NCI-H510A (cell line): Measurements from ENCODE around the gene DUS3L.
"Not testable (repeated sequence)": the region's sequence is repeated elsewhere in the genome, so short reads cannot be mapped to it uniquely, and the experiment has no call there.

Source experiments
- DNase-seq: peaks from one replicate; lab custom pipeline; 2025; lab: John Stamatoyannopoulos, UW

DUS3L gene

GRCh38 chr19:5772416-5772815 is 18.5 kb downstream of the DUS3L start:
- no peak for DNase-seq

- DNase-seq: no peak
Observed at GRCh38 chr19:5767949-5768348, 23.0 kb downstream of the DUS3L start.

- no peak for DNase-seq
Observed at GRCh38 chr19:5765220-5765619, 25.7 kb downstream of the DUS3L start.

DNA sequence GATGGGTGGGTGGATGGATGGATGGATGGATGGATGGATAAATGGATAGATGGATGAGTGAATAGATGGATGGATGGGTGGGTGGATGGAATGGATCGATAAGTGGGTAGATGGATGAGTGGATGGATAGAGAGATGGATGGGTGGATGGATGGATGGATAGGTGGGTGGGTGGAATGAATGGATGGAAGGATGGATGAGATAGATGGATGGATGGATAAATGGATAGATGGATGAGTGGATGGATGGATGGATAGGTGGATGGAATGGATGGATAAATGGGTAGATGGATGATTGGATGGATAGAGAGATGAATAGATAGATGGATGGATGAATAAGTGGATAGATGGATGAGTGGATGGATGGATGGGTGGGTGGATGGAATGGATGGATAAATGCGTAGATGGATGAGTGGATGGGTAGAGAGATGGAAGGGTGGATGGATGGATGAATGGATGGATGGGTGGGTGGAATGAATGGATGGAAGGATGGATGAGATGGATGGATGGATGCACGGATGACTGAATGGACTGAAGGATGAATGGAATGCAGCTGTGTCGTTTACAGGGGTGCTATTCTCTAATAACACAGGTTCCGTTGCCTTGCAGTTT is 28.2 kb downstream of the DUS3L start:
- no peak for DNase-seq

- DNase-seq: no peak
Observed at GRCh38 chr19:5753743-5754142, 37.2 kb downstream of the DUS3L start.

DNA sequence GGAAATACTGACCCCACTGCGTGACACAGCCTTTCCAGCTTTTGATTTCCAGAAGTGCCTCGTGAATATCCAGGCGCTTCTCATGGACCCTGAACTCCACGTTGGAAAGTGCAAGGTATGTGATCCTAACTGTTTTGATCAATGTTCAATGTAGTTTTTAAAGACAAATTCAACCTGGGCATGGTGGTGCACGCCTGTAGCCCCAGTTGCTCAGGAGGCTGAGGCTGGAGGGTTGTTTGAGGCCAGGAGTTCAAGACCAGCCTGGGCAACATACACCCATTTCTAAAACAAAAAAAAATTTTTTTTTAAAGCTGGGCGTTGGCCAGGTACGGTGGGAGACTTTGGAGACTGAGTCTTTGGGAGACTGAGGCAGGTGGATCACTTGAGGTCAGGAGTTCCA is 39.3 kb downstream of the DUS3L start:
- no peak for DNase-seq

GRCh38 chr19:5749505-5749904 is 41.5 kb downstream of the DUS3L start:
- no peak for DNase-seq

- DNase-seq: not testable (repeated sequence)
Observed at GRCh38 chr19:5748920-5749319, 42.0 kb downstream of the DUS3L start.

GRCh38 chr19:5744999-5745398 is 46.0 kb downstream of the DUS3L start:
- not testable (repeated sequence) for DNase-seq

- no peak for DNase-seq
Observed at GRCh38 chr19:5743630-5744029, 47.3 kb downstream of the DUS3L start.

DNA sequence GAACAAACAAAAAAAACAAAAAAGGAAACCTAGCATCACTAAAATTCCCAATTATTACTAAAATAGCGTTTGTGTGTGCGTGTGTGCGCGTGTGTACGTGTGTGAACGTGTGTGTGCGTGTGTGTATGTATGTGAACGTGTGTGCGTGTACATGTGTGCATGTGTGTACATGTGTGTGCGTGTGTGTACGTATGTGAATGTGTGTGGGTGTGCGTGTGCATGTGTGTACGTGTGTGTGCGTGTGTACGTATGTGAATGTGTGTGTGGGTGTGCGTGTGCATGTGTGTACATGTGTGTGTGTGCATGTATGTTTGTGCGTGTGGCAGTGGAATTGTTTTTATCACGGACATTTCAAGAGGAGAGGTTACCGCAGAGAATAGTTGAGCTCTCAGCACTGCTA is 48.9 kb downstream of the DUS3L start:
- DNase-seq: no peak

GRCh38 chr19:5738423-5738822 is 52.5 kb downstream of the DUS3L start:
- no peak for DNase-seq
